D341Med (cell line): ENCODE results near the gene TMTC1.

Source experiments
- DNase-seq: peaks from one replicate; pipeline ENCODE4 v3.0.0; 2012; ENCODE audit warnings: low spot score

Gene TMTC1

DNA sequence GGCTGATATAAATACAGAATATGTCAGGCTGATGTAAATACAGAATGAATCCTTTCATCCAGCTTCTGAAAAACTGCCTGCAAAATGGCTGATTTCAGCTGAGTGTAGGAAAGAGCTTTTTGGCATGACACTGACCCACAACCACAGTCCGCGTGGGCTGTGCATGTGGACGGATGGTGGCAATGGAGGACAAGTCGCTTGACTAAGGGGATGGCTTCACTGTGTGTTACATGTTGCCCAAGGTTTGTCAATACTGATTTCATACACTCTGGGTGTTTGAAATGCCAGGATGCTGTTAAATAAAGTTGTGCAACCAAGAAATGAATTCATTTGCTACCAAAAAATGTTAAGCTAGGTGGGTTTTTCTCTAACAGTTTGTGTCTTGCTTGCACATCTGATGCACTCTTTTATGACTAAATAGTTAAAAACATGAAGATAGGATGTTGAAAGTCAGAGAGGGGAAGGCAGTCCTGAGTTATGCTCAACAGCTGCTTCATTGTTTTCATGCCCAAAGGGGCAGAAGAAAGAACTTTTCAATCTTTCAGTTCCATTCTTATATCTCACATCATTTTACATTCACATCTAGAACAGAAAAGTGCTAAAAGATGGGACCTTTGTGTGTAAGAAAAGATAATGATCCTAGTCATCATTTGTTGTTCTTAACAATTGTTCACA, 249.8 kb downstream of the TMTC1 start:
- DNase-seq: no peak

DNA sequence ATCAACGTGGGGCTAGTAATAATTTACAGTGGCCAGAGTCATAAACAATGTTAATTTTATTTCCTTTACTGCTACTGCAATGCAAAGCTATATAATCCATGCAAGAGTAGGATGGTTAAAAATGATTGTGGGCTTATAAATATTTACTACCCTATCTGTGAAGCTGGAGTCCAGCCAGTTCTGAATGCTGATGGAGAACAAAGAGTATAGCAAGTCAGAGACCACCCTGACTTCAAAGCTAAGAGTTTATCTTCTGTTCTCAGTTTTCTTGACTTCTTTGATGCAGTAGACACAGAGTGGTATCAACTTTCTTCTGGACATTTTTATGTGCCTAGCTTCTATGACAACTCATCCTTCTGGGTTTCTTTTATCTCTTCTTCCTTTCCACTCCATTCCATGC, 252.3 kb downstream of the TMTC1 start:
- no peak for DNase-seq

- no peak for DNase-seq
These were observed 253.3 kb downstream of the TMTC1 start for GRCh38 chr12:29530436-29530835.

- DNase-seq: no peak
These were observed 255.6 kb downstream of the TMTC1 start for GRCh38 chr12:29528161-29528560.

DNA sequence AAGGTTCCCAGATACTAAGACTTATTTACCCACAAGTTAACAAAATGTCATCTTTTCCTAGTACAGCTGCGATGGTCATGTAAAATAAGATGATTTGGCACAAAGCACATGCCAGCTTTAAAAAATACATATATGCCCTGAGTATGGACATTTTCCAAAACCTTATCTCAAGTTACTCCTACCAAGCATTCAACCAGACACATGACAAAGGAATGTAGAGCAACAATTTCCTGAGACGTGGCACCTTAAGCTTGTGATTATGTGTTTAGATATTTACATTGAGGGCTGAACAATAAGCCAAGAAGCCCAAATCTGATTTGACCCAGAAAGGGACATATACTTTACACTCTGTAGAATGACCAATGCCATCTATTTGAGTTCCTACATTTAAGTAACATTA, 261.8 kb downstream of the TMTC1 start:
- no peak for DNase-seq

GRCh38 chr12:29519585-29520182, 264.1 kb downstream of the TMTC1 start:
- DNase-seq: peak; percentile 39

GRCh38 chr12:29518407-29518806, 265.3 kb downstream of the TMTC1 start:
- no peak for DNase-seq

- peak; percentile 17 for DNase-seq
These were observed 266.5 kb downstream of the TMTC1 start for GRCh38 chr12:29517264-29517663.

DNA sequence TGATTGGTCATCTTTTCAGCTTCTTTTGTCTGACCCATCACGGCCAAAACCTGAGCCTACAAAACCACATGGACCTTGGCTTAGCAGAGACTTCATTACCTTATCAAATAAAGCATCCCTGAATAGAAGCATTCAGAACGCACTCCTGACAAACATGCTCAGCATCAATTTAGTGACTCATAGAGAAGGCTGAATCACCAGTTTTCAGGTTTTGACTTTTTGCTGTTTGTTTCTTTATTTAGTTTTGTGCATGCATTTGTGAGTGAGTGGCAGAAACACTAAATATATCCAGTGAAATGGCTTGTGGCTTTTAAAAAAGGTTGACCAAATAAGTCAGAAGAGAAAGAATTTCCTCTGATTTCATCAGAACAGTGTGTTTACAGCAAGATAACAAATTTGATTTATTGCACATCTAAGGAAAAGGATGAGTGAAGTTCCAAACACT, 267.3 kb downstream of the TMTC1 start:
- DNase-seq: no peak

DNA sequence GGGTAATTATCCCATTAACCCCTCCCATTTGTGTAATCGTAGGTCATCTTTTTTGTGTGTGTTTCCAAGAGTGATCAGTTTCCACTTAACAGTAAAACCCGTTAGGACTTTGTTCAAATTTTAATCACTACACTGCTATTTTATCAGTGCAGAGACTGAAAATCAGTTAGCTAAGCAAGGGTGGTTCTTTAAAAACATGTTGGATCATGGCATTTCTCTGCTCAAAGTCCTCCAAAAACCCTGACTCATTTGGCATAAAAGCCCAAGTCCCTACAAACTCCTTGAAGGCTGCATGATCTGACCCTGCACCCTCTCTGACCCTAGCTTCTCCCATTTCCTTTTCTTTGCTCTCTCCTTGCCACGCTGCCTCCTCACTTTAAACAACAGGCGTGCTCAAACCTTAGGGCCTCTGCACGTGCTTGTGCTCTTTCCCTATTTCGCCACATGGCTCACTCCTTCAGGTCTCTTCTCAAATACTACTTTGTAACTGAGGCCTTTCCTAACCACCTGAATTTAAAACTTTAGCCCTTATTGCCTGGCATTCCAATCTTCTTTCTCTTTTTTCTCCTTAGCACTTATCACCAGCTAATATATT, 273.1 kb downstream of the TMTC1 start:
- DNase-seq: no peak

DNA sequence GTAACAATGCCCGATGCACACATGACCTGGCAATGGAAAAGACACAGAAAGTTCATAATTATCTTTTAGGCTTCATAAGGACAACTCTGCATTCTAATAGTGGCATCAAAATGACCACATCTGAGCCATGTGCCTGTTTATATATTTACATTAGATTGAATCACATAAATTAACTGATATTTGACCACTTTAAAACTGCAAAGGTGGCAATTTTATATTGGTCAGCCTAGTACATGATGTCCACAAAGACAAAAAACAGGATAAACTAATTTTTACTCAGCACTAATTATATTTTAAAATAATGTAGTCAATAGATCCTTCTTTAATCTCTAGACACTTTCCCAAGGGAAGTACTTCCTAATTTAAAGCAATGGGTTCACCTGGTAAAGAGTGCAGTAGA, 274.2 kb downstream of the TMTC1 start:
- no peak for DNase-seq

GRCh38 chr12:29508949-29509348, 274.8 kb downstream of the TMTC1 start:
- DNase-seq: no peak

GRCh38 chr12:29505122-29505521, 278.6 kb downstream of the TMTC1 start:
- DNase-seq: no peak

DNA sequence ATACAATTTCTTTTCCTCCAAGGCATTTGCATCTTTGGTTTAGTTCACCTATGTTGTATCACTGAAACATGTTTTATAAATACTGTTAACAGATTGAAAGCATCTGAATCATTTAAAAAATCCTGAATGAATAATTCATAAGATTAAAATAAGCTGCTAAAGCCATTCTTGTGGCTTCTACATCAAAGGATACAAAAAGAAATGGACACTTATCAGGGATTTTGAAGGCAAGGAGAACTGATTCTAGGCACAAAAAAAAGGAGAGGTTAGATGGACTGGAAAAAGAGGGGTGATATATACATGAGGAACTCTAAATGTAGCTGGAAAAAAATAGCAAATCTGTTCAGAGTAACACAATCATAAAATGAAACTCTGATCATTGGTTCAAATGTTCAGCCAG, 280.5 kb downstream of the TMTC1 start:
- DNase-seq: no peak

DNA sequence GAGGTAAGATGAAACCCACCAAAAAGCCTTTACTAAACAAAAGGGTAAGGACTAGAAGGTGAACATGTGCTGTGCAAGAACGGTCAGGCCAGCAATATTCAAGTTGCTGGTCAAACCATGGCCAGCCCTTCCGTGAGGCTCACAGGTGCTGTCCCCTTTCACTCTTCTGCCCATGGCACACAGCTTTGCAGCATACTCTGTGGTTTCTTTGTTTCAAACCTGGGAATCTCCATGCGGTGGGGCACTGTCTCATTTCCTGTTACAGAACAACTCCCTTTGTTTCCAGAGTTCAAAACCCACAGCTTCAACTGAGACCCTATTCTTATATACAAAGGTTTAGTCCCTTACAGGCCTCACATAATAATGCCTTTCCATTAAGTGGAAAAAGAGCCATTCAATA, 284.5 kb downstream of the TMTC1 start:
- DNase-seq: no peak

- DNase-seq: no peak
These were observed 286.2 kb downstream of the TMTC1 start, which contains the start of gene OVCH1 for GRCh38 chr12:29497588-29497987. Gene OVCH1 (minus strand): TSS chr12:29497686. CDS start chr12:29497686, 0 bp downstream.

- DNase-seq: no peak
These were observed 290.9 kb downstream of the TMTC1 start for GRCh38 chr12:29492891-29493290.

DNA sequence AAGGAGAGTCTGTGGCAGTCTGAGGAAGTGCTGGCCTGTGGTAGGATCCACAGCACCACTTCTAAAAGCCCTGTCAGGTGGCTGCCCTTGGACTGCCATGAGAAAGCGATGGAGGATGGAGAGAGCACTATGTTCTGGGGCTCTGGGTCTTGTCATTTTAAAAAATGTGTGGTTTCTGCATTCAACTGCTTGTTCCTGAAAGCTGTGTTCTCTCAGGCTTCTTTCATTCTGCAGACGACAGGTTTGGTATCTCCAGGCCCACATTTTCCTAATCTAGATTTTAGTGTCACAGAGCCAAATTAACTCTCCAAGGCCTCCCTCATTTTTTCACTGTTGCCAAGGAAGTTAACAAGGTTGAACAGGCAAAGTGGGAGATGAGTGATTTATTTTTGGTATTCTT, 296.8 kb downstream of the TMTC1 start:
- DNase-seq: no peak

DNA sequence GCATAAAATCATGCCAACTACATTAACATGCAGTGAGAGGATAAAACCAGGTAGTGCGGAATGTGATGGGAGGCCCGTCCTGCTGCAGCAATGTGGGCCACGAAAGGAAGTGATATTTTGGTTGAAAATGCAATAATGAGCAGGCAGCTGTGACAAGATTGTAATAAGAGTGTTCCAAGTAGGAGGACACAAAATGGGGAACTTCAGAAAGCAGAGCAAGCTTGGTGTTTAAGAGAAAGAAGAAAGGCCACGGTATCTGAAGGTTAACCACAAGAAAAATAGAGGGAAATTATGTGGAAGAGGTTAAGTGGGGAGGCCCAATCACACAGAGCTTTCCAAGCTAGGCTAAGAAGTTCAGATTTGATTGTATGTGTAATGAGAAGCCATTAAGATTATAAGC, 320.5 kb downstream of the TMTC1 start:
- DNase-seq: no peak

DNA sequence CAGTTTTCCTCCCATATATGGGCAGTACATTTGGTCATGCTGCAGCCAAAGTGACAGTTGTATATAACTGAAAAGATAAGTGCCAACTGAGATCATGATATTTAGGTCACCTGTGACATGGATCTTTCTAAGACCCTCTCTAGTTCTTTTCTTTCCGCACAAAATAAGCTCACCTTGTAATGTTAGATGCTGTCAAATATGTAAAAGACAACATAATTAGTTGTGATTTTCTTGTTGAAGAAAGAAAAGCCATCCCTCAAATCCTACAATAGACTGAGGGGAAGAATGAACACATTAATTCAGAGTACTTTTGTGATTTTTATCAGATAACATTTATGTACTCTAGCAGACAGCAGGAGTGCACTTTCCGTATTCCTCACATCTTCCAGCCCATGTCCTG, 323.7 kb downstream of the TMTC1 start:
- no peak for DNase-seq

DNA sequence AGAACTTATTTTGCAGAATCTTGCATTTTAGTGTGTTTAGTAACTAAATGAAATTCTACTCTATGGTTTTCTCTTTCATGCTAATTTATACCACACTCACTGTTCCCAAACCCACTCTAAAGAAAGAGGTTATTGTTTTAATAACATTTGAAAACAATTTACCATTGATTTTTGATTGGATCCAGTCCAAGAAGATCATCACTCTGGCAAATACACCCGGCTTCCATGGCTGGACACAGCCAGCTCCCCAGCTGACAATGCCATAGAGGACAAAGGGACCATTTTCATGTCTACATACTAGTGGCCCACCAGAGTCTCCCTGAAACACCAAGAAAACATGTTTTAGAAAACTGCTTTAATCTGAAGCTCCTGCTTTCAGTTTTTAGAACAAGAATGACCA, 328.7 kb downstream of the TMTC1 start:
- DNase-seq: no peak

DNA sequence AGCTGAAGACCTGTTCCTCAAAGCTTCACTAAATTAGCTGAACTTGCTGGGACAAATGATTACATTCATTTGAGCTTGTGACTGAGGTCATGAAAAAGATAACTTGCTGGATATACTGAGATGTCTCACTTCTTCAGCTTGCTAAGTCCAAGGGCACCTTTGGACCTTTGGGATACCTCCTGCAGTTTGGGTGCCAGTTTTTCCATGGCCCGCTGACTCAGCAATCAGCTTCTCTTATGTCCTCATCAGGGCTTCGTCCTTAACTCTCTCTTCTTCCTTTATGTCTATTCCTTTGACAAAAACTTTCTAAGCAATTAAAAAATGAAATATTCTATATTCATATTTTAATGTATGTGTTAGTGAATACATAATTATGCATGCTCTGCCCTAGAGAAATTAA, 331.9 kb downstream of the TMTC1 start:
- DNase-seq: no peak
